Activated CD8-positive, alpha-beta memory T cell treated with anti-CD3 and anti-CD28 coated beads for 24 hours (primary cell): ENCODE data around the gene SYT8.
"Not testable (repeated sequence)": the region's sequence is repeated elsewhere in the genome, so short reads cannot be mapped to it uniquely, and the experiment has no call there.

Experiments used
- DNase-seq: peaks from one replicate; pipeline ENCODE4 v3.0.0-alpha.2; 2020

Gene SYT8

GRCh38 chr11:1862588-1863351 is 28.0 kb downstream of the SYT8 start:
- no peak for DNase-seq

GRCh38 chr11:1863352-1864216 is 28.8 kb downstream of the SYT8 start:
- DNase-seq, result no peak

- DNase-seq, result no peak
Observed at GRCh38 chr11:1864231-1864630, 29.4 kb downstream of the SYT8 start.

GRCh38 chr11:1864831-1865665 is 30.3 kb downstream of the SYT8 start:
- no peak for DNase-seq

GRCh38 chr11:1866226-1866625 is 31.4 kb downstream of the SYT8 start:
- DNase-seq, result no peak

GRCh38 chr11:1866776-1867175 is 32.0 kb downstream of the SYT8 start:
- no peak for DNase-seq

GRCh38 chr11:1867381-1867780 is 32.6 kb downstream of the SYT8 start:
- no peak for DNase-seq

GRCh38 chr11:1868056-1868635 is 33.4 kb downstream of the SYT8 start:
- DNase-seq, result no peak

- DNase-seq, result no peak
Observed at GRCh38 chr11:1868636-1869291, 34.0 kb downstream of the SYT8 start.

GRCh38 chr11:1869427-1870325 is 34.9 kb downstream of the SYT8 start:
- no peak for DNase-seq

GRCh38 chr11:1870326-1870696 is 35.5 kb downstream of the SYT8 start:
- no peak for DNase-seq

- DNase-seq, result peak; percentile 81
Observed at GRCh38 chr11:1870721-1871466, 36.1 kb downstream of the SYT8 start.

GRCh38 chr11:1871531-1871930 is 36.7 kb downstream of the SYT8 start:
- no peak for DNase-seq

GRCh38 chr11:1872267-1872985 is 37.6 kb downstream of the SYT8 start:
- DNase-seq, result no peak

- no peak for DNase-seq
Observed at GRCh38 chr11:1873048-1873812, 38.4 kb downstream of the SYT8 start.

GRCh38 chr11:1873813-1874150 is 39.0 kb downstream of the SYT8 start:
- DNase-seq, result not testable (repeated sequence)

- not testable (repeated sequence) for DNase-seq
Observed at GRCh38 chr11:1874441-1875092, 39.8 kb downstream of the SYT8 start.

GRCh38 chr11:1875093-1875850 is 40.5 kb downstream of the SYT8 start:
- DNase-seq, result no peak
